Measurements from ENCODE around the gene PAX9.

DNA sequence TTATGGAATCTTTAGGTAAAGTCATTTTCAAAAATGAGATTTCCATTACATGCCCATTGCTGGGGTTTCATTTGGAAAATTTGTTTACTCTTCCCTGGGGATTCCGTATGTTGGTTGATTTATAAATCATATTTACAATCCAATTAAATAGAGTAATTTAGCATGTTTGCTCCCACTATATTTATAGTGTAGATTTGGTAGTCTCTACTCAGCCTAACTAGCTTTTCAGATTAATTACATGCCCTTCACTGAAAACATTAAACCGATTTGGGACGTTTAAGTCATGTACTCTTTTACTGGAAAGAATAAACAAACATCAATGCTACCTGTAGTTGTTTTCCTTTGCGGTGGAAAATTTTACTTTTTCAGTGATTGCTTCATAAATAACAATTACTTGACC lies 10.4 kb downstream of the PAX9 start:
- TF ChIP-seq POLR2A (IDR thresholded peaks at IDR 0.05) = no peak
- TF ChIP-seq, protein P1, sequence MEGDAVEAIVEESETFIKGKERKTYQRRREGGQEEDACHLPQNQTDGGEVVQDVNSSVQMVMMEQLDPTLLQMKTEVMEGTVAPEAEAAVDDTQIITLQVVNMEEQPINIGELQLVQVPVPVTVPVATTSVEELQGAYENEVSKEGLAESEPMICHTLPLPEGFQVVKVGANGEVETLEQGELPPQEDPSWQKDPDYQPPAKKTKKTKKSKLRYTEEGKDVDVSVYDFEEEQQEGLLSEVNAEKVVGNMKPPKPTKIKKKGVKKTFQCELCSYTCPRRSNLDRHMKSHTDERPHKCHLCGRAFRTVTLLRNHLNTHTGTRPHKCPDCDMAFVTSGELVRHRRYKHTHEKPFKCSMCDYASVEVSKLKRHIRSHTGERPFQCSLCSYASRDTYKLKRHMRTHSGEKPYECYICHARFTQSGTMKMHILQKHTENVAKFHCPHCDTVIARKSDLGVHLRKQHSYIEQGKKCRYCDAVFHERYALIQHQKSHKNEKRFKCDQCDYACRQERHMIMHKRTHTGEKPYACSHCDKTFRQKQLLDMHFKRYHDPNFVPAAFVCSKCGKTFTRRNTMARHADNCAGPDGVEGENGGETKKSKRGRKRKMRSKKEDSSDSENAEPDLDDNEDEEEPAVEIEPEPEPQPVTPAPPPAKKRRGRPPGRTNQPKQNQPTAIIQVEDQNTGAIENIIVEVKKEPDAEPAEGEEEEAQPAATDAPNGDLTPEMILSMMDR (IDR thresholded peaks at IDR 0.05) = no peak

Measured in thyroid gland (tissue), 4 donors.